Kidney (tissue), 14 donors: Measurements from ENCODE around the gene NECAP2. TPM values are rescaled to one million over a fixed set of nuclear protein-coding genes. Genes with fewer than 3 reads are reported as not detected.
A peak's percentile ranks its signal among the peaks of the same experiment; 100 is the strongest.

Experiments
- DNase-seq, 5 donors: peaks; one replicate each; pipeline ENCODE4 v3.0.0-alpha.2; 2013 to 2020
- FAIRE-seq: peaks from 2 replicates; lab custom pipeline; 2012; peaks lifted over from hg19 to GRCh38; lab: Jason Lieb, UNC
- H3K27ac ChIP-seq, 2 donors: one replicate each; pipeline ENCODE4 v1.7.0; 2013; ENCODE audit warnings: low read depth in 2 of 2, low read length in 2 of 2, inconsistent platforms in 1 of 2
- H3K27me3 ChIP-seq: one replicate; pipeline ENCODE4 v1.7.1; 2013; ENCODE audit warnings: low read length, inconsistent platforms; ENCODE audit not compliant: control insufficient read depth, insufficient read depth
- H3K36me3 ChIP-seq, 3 donors: one replicate each; pipeline versions ENCODE4 v1.7.0 to v1.7.1; 2013; ENCODE audit warnings: low read length in 3 of 3, control low read depth in 1 of 3, inconsistent platforms in 1 of 3; ENCODE audit not compliant: insufficient read depth in 3 of 3, control insufficient read depth in 2 of 3
- H3K4me1 ChIP-seq, 3 donors: one replicate each; pipeline versions ENCODE4 v1.7.0 to v1.7.1; 2013; ENCODE audit warnings: low read length in 3 of 3, inconsistent platforms in 1 of 3, low read depth in 1 of 3; ENCODE audit not compliant: control insufficient read depth in 2 of 3, insufficient read depth in 2 of 3
- H3K4me3 ChIP-seq, 3 donors: one replicate each; pipeline versions ENCODE4 v1.7.0 to v1.8.1; 2013; ENCODE audit warnings: low read length in 3 of 3, control low read depth in 1 of 3, inconsistent platforms in 1 of 3
- H3K9ac ChIP-seq, 3 donors: one replicate each; pipeline versions ENCODE4 v1.7.0 to v1.7.1; 2013; ENCODE audit warnings: low read length in 3 of 3, control low read depth in 1 of 3, inconsistent platforms in 1 of 3
- H3K9me3 ChIP-seq, 3 donors: one replicate each; pipeline versions ENCODE4 v1.7.0 to v1.7.1; 2013; ENCODE audit warnings: low read length in 3 of 3, control low read depth in 1 of 3, inconsistent platforms in 1 of 3; ENCODE audit not compliant: control insufficient read depth in 2 of 3, insufficient read depth in 1 of 3
- CTCF ChIP-seq: IDR thresholded peaks from 3 replicates; pipeline ENCODE4 v1.5.1; 2012; ENCODE audit warnings: mild to moderate bottlenecking, moderate library complexity, borderline replicate concordance; ENCODE audit not compliant: insufficient read depth; ENCODE audit errors: extremely low read depth
- intact Hi-C: fragments of 100-400 bp; cut with DNase I; formaldehyde crosslinking; loops from one replicate; pipeline ENCODE4 v1.11.1; 2022
- polyA plus RNA-seq: library from polyadenylated mRNA; stranded (reverse); fragments of 350-450 nt; fragmentation: Illumina TruSeq; extraction: RNeasy Lipid Tissue Mini Kit (QIAGEN cat#74804); gene quantifications from one replicate; pipeline ENCODE4 v1.2.3, GENCODE V29; 2014; ENCODE audit warnings: low read depth, low replicate concordance; ENCODE audit not compliant: insufficient read depth
- total RNA-seq: library from RNA; stranded (reverse); fragmentation: NEBNext Ultra II Directional; extraction: Animal tissue kit (Norgen Biotek cat#: 25700); gene quantifications from one replicate; pipeline ENCODE4 v1.2.1, GENCODE V29; 2021
- donor health status: control.
- donor health status: control.
- donor health status: control.
- donor health status: control.
- donor health status: control.
- donor health status: DM: yes; HTN: yes; CAD: no.
- donor health status: Normal renal cell carcinoma (clear cell type).

Gene NECAP2
- total and polyA plus RNA-seq, 2 donors from 2014 or later: 49.9 to 57.4 TPM

- Histone ChIP-seq H3K9me3 (no peaks in the 10 kb centered on the region), H3K9ac (peak overlapping the region; percentile 20 to 78 (median 23)), H3K4me1 (peaks cover 0 to 10% (median 0%) of the 10 kb centered on the region in 3 donors), H3K27me3 (no peaks in the 10 kb centered on the region), H3K27ac (no peak overlapping the region), H3K36me3 (peaks cover 2 to 6% (median 5%) of the 10 kb centered on the region in 3 donors), H3K4me3 (peak overlapping the region; percentile 91 to 98 (median 98))
- no peak for DNase-seq
- no peak for TF ChIP-seq CTCF
- no peak for FAIRE-seq
- intact Hi-C loops: no loop called here
These were observed 424 bp upstream of the NECAP2 start for GRCh38 chr1:16440131-16440469.

- H3K9ac ChIP-seq: peak overlapping the region; percentile 78 to 96 (median 81)
- H3K27me3 ChIP-seq: no peaks in the 10 kb centered on the region
- DNase-seq (peak in 2 of 5 donors; percentile 6 to 16), FAIRE-seq (no peak)
- H3K27ac ChIP-seq: peak overlapping the region; percentile 38 to 76
- intact Hi-C loops: no loop called here
- H3K9me3 ChIP-seq: no peaks in the 10 kb centered on the region
- TF ChIP-seq CTCF: no peak
- H3K4me1 ChIP-seq: peaks cover 0 to 10% (median 0%) of the 10 kb centered on the region in 3 donors
- H3K4me3 ChIP-seq: peak overlapping the region; percentile 91 to 98 (median 98)
- peaks cover 3 to 9% (median 5%) of the 10 kb centered on the region in 3 donors for H3K36me3 ChIP-seq
These were observed 750 bp downstream of the NECAP2 start for GRCh38 chr1:16441282-16441665.

- Histone ChIP-seq H3K4me3 (no peak overlapping the region), H3K4me1 (peaks cover 0 to 10% (median 0%) of the 10 kb centered on the region in 3 donors), H3K27ac (no peak overlapping the region), H3K9me3 (no peaks in the 10 kb centered on the region), H3K9ac (no peak overlapping the region), H3K27me3 (no peaks in the 10 kb centered on the region), H3K36me3 (peaks cover 3 to 9% (median 5%) of the 10 kb centered on the region in 3 donors)
- intact Hi-C loops: no loop called here
- DNase-seq (no peak), FAIRE-seq (no peak)
- TF ChIP-seq CTCF: no peak
These were observed 1.7 kb downstream of the NECAP2 start for GRCh38 chr1:16442265-16442664.

- Histone ChIP-seq H3K4me3 (no peak overlapping the region), H3K9ac (no peak overlapping the region), H3K9me3 (no peaks in the 10 kb centered on the region), H3K27ac (no peak overlapping the region), H3K27me3 (no peaks in the 10 kb centered on the region), H3K4me1 (peaks cover 0 to 10% (median 0%) of the 10 kb centered on the region in 3 donors), H3K36me3 (peaks cover 3 to 11% (median 8%) of the 10 kb centered on the region in 3 donors)
- intact Hi-C loops: no loop called here
- no peak for TF ChIP-seq CTCF
- DNase-seq (no peak), FAIRE-seq (no peak)
These were observed 2.4 kb downstream of the NECAP2 start for GRCh38 chr1:16442941-16443340.
